H1 (cell line): ENCODE results near the gene WSCD1. TPM values are rescaled to one million over a fixed set of nuclear protein-coding genes. Genes with fewer than 3 reads are reported as not detected.

Experiments used
- BRCA1 ChIP-seq: IDR thresholded peaks from 2 replicates; pipeline ENCODE4 v1.6.1; 2012; ENCODE audit warnings: low read depth, low read length, improper control_type of control experiment
- CBX8 ChIP-seq: fragments of 300-800, 300-1000 bp; sonication (generic); IDR thresholded peaks from 2 replicates; pipeline ENCODE4 v1.7.1; 2016; ENCODE audit warnings: low read depth, low read length, borderline replicate concordance
- EP300 ChIP-seq, 2 experiments: IDR thresholded peaks; 1 replicate in 1 of 2; 2 replicates in 1 of 2; pipeline ENCODE4 v1.6.1; 2011 to 2012; ENCODE audit warnings: low read depth in 2 of 2, low read length in 2 of 2, mild to moderate bottlenecking in 2 of 2, borderline replicate concordance in 1 of 2, inconsistent platforms in 1 of 2, moderate library complexity in 1 of 2
- HDAC2 ChIP-seq, 2 experiments: fragments of 300-600 bp in 1 of 2; sonication (generic) in 1 of 2; IDR thresholded peaks; 2 replicates each; pipeline ENCODE4 v1.6.1; 2011 to 2012; ENCODE audit warnings: low read depth in 2 of 2, low read length in 2 of 2, mild to moderate bottlenecking in 2 of 2, moderate library complexity in 2 of 2, borderline replicate concordance in 1 of 2, inconsistent platforms in 1 of 2
- JUND ChIP-seq: IDR thresholded peaks from 2 replicates; pipeline ENCODE4 v1.6.1; 2011; ENCODE audit warnings: mild to moderate bottlenecking, improper control_type of control experiment, low read length
- RNF2 ChIP-seq: fragments of 200-900, 300-1000 bp; sonication (generic); IDR thresholded peaks from 2 replicates; pipeline ENCODE4 v1.7.1; 2016; ENCODE audit warnings: borderline replicate concordance, low read depth, mild to moderate bottlenecking, antibody characterized with exemption, low read length; ENCODE audit not compliant: poor library complexity, severe bottlenecking; ENCODE audit errors: missing control alignments
- SAP30 ChIP-seq: fragments of 300-600 bp; sonication (generic); IDR thresholded peaks from 2 replicates; pipeline ENCODE4 v1.7.1; 2012; ENCODE audit warnings: low read length, moderate library complexity, mild to moderate bottlenecking, inconsistent platforms; ENCODE audit not compliant: insufficient read depth, insufficient replicate concordance
- TAF7 ChIP-seq: optimal IDR thresholded peaks from 2 replicates; pipeline ENCODE3; 2011; ENCODE audit warnings: low read depth, mild to moderate bottlenecking, inconsistent platforms, low read length, moderate library complexity, borderline replicate concordance
- TBP ChIP-seq: IDR thresholded peaks from 2 replicates; pipeline ENCODE4 v1.6.1; 2011; ENCODE audit warnings: low read depth, low read length, improper control_type of control experiment
- USF2 ChIP-seq: IDR thresholded peaks from 2 replicates; pipeline ENCODE4 v1.6.1; 2011; ENCODE audit warnings: low read length, improper control_type of control experiment
- polyA plus RNA-seq, 7 experiments: library from polyadenylated mRNA; depleted of rRNA in 3 of 7; stranded (reverse) in 5 of 7; unstranded in 2 of 7; fragments of >200 nt in 5 of 7; fragments of 200-250 nt in 2 of 7; gene quantifications; 1 replicate in 5 of 7; 2 replicates in 1 of 7; 4 replicates in 1 of 7; pipeline versions ENCODE4 v1.2.1 to v1.2.3, GENCODE V29; 2011 to 2013; ENCODE audit warnings: missing spikeins in 2 of 7, mixed read lengths in 2 of 7
- total RNA-seq: library from RNA; stranded (reverse); fragmentation: NEBNext Ultra II Directional; extraction: Animal tissue kit (Norgen Biotek cat#: 25700); gene quantifications from 2 replicates; pipeline ENCODE4 v1.2.1, GENCODE V29; 2021

WSCD1 gene
- total and polyA plus RNA-seq, 2 of the 8 experiments (the other 6 are each of a cell fraction or from before 2014, with no cell fraction given) = 21.9 to 39.0 TPM

- TF ChIP-seq HDAC2 (IDR thresholded peaks at IDR 0.05; ENCODE audit: borderline replicate concordance in 1 of 2, low read depth in 2 of 2, low read length in 2 of 2) = no peak
- no peak for TF ChIP-seq TBP
- TF ChIP-seq USF2 = no peak
- no peak for TF ChIP-seq TAF7
- TF ChIP-seq JUND = no peak
- no peak for TF ChIP-seq CBX8
- no peak for TF ChIP-seq SAP30
- TF ChIP-seq EP300 (IDR thresholded peaks at IDR 0.05; ENCODE audit: borderline replicate concordance in 1 of 2, low read depth in 2 of 2, low read length in 2 of 2) = no peak
- TF ChIP-seq BRCA1 = no peak
- no peak for TF ChIP-seq RNF2
Measured at GRCh38 chr17:6048486-6048885, 21.7 kb upstream of the WSCD1 start (continued).
